Kidney capillary endothelial cell (primary cell): Measurements from ENCODE around the gene ZNF665.
A peak's percentile ranks its signal among the peaks of the same experiment; 100 is the strongest.
"Not testable (repeated sequence)": the region's sequence is repeated elsewhere in the genome, so short reads cannot be mapped to it uniquely, and the experiment has no call there.

Experiments
- DNase-seq: peaks from one replicate; pipeline ENCODE4 v3.0.0-alpha.2; 2018; ENCODE audit warnings: low spot score

Gene ZNF665

GRCh38 chr19:53157626-53158025 lies 35.5 kb downstream of the ZNF665 start:
- DNase-seq: peak; percentile 0

- no peak for DNase-seq
Measured at GRCh38 chr19:53156850-53157249, 36.3 kb downstream of the ZNF665 start.

- no peak for DNase-seq
Measured at GRCh38 chr19:53147645-53148044, 45.5 kb downstream of the ZNF665 start.

- DNase-seq: no peak
Measured at GRCh38 chr19:53140351-53140750, 52.8 kb downstream of the ZNF665 start.

GRCh38 chr19:53136432-53136831 lies 56.7 kb downstream of the ZNF665 start:
- DNase-seq: no peak

GRCh38 chr19:53132141-53132991 lies 60.8 kb downstream of the ZNF665 start, which contains the start of gene ZNF415:
ZNF415 (minus strand) TSS chr19:53132910; CDS start chr19:53122676, 10,234 bp downstream.
- DNase-seq: no peak

- DNase-seq: no peak
Measured at GRCh38 chr19:53131727-53132126, 61.4 kb downstream of the ZNF665 start.

- no peak for DNase-seq
Measured at GRCh38 chr19:53131085-53131590, 62.0 kb downstream of the ZNF665 start.

- DNase-seq: no peak
Measured at GRCh38 chr19:53130506-53130905, 62.7 kb downstream of the ZNF665 start.

GRCh38 chr19:53126733-53127526 lies 66.2 kb downstream of the ZNF665 start:
- not testable (repeated sequence) for DNase-seq

GRCh38 chr19:53123400-53123799 lies 69.8 kb downstream of the ZNF665 start:
- DNase-seq: no peak
